Cerebellar cortex (tissue), 1 donor: ENCODE results near the gene FMN1.

Experiments
- DNase-seq: peaks from one replicate; pipeline ENCODE4 v3.0.0-alpha.2; 2015; ENCODE audit warnings: low spot score

The FMN1 gene

DNA sequence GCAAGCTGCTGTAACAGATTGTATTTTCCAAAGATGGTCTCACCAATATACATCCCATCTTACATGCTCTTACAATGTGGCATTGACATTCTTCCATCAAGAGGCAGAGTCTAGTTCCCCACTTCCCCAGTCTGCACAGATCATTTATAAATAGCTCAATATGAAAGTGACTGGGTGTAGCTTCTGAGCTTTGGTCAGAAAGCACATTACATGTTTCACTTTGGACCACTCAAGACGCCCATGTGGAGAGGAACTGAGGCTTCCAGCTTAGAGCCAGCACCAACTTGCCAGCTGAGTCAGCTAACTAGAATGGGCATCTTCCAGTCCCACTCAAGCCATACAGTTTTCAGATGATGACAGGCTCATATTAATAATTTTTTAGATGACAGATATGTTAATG, 431.2 kb downstream of the FMN1 start:
- DNase-seq: no peak

DNA sequence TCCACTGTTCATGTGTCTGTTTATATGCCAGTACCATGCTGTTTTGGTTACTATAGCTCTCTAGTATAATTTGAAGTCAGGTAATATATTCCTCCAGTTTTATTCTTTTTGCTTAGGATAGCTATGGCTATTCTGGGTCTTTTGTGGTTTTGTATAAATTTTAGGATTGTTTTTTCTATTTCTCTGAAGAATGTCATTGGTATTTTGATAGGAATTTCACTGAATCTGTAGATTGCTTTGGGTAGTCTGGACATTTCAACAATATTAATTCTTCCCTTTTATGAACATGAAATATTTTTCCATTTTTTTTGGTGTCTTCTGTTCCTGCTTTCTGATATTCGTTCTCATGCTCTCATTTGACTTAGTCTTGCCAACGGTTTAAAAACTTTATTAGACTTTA, 437.1 kb downstream of the FMN1 start:
- DNase-seq: no peak

GRCh38 chr15:32750979-32751378, 443.5 kb downstream of the FMN1 start:
- DNase-seq: no peak

GRCh38 chr15:32747921-32748342, 446.6 kb downstream of the FMN1 start:
- no peak for DNase-seq

- no peak for DNase-seq
These were observed 448.2 kb downstream of the FMN1 start for GRCh38 chr15:32746116-32746857.

DNA sequence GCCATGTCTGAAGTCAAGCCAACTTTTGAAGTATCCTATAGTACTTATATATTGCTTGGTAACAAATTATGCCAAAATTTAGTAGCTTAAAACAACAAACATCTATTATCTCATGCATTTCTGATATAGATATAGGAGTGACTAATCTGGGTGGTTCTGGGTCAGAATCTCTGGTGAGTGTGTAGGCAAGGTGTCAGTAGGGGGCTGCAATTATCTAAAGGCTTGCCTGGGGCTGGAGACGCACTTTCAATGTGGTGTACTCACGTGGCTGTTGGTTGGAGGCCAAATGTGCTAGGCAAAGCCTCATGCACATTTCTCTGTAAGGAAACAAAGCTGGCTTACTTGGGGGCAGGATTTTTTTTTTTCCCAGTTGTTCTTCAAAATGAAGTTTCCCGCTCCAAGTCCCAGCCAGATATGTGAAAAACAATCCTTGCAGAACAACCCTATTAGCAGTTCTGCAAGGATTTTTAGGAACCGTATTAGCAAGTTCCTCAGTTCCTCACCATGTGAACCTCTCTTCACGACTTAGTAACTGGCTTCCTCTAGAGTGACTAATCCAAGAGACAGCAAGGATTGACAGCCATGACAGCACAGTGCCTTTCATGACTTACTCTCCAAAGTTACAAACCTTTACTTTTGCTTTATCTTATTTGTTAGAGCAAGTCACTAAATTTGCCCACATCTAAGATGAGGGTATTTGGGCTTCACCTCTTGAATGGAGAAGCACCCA, 450.9 kb downstream of the FMN1 start:
- DNase-seq: no peak

DNA sequence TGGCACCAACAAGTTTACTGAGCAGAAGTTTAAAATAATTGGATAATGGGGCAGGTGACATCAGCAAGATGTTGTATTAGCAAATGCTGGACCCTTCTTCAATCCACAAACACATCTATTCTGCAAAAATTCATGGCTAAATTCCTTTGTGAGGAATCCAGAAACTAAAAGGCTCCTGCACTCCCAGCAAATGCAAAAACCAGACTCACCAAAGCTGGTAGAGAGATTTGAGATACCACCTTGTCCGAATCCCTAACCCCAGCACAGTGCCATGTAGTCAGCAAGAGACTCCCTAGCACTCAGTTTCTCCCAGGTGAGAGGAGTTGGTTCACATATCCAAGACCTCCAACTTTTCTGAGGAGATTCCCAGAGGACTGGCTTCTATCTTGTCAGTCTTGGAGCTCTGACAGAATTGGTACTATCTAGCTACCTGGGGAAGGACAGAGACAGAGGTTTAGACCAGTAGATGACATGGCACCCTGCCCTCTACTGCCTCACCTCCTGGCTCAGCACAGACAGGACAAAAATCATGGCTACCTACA, 454.9 kb downstream of the FMN1 start:
- no peak for DNase-seq

DNA sequence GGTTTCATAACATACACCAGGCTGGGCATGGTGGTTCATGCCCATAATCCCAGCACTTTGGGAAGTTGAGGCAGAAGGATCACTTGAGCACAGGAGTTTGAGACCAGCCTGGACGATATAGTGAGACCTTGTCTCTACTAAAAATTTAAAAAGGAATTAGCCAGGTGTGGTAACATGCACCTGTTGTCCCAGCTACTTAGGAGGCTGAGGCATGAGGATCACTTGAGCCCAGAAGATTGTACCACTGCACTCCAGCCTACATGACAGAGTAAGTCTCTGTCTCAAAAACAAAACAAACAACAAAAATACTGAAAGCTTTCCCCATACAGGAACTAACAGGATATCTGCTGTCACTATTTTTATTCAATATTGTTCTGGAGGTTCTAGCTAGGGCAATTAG, 455.8 kb downstream of the FMN1 start:
- DNase-seq: no peak

DNA sequence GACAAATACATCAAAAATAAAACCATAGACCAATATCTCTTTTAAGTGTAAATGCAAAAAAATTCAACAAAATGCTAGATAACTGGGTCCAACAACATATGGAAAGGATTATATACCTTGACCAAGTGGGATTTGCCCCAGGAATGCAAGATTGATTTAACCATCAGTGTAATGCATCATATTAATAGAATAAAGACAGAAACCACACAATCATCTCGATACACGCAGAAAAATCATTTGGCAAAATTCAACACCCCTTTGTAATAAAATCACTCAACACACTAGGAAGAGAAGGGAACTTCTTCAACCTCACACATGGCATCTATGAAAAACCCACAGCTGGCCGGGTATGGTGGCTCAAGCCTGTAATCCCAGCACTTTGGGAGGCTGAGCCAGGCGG, 457.2 kb downstream of the FMN1 start:
- DNase-seq: no peak

DNA sequence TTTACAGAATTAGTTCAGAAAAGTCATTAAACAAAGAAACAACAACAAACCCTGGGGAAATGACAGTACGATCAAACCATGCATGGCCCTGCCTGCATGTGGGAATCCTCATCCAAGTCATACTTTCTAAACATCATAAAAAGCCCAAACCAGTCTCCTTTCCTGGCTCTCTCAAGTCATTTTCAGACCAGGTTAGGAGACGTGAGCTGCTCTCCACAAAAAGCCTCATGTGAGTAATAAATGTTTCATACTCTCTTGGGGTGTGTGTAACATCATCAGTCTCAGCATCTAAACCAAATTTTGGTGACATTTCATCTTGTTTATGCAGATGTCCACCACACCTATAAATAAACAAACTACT, 457.8 kb downstream of the FMN1 start:
- DNase-seq: no peak

DNA sequence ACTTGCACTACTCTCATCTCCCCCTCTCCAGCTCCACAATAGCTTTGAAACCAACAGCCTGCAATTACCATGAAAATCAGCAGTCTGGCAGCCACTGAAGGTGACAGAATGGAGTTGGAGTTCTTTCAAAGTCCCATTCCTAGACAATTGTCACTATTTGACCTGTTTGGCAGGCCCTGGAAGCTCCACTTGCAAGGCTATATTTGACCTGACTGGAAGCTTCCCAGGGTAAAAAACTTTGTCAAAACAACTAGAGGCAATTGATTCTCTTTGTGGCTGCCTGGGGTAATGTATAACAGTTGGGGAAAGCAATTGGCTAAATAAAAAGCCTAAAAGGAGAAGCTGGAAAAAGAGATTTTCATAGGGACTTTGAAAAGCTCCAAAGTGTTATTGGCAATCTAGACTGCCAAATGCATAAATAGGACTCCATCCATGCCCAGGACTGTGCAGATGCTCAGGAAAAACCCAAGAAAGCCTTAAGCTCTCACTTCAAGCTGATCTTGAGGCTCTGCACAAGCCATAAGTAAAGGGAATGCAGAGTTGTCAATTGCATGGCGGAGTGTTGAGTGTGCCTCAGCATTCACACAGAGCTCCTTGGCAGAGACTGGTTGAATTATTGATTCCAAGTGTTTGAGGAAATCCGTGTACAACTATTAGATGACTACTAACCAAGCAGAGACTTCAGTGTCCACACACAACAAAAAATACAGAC, 458.4 kb downstream of the FMN1 start:
- no peak for DNase-seq

DNA sequence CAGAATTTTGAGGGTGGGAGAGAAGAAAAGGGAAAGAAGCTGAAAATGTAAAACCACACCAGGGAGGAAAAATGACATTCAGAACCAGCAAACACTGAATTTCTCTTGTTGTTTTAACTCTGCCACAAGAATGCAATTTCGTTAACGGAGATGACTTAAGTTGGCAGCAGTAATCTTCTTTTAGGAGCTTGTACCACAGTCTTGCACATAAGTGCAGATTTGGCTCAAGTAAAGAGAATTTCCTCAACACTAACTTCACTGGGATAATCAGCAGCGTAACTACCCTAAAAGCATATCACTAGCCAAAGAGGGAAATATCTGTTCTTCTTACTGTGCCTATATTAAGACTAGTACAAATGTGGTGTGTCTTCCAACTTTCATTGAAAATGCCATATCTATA, 461.2 kb downstream of the FMN1 start:
- DNase-seq: no peak

DNA sequence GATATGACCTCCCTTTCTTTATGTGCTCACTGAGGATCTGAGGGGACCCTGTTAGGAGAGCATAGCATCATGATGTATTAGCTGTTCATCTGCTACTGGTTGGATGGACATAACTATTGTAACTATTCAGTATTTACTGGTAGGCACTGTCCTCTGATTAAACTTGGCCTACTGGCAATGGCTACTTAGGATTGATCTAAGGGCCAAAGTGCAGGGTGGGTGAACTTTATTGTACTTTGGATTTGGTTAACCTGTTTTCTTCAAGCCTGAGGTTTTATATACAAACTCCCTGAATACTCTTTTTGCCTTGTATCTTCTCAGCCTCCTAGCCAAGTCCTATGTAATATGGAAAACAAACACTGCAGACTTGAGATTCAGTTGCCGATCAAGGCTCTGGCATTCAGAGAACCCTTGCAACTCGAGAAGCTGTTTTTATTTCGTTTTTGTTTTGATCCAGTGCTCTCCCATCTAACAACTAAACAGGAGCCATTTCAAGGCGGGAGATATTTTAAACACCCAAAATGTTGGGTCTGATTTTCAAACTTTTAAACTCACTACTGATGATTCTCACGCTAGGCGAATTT, 461.8 kb downstream of the FMN1 start:
- no peak for DNase-seq

GRCh38 chr15:32730677-32731654, 463.5 kb downstream of the FMN1 start:
- no peak for DNase-seq

DNA sequence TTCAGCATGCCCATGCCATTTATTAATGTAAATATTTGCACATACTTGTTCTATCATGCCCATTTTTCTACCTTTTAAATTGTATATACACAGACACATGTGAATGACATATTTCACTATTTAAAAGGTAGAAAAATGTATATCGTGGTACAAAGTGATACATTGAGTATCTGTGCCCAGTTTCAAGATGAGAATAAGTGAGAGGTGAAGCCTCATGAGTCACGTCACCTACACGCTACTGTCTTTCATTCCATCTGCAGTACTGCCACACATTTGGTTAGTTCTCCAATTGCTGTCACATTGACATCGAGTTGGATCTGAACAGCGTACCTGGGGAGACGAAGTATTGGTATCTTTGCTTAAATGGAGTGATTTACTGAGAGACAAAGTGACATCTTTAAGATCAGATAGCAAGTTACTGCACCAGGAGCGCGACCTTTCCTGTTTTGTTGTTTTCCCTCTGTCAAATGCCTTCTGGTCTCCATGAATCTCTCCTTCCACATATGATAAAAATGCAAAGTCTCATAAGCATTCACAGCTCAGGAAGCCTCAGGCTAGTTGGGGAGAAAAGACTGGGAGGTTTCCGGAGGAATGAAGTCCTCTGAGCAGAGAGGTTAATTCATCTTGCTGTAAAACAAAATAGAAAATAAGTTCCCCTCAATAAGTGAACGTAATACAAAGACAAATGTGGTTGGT, 464.7 kb downstream of the FMN1 start:
- no peak for DNase-seq

- DNase-seq: no peak
These were observed 471.2 kb downstream of the FMN1 start for GRCh38 chr15:32723171-32723948.

DNA sequence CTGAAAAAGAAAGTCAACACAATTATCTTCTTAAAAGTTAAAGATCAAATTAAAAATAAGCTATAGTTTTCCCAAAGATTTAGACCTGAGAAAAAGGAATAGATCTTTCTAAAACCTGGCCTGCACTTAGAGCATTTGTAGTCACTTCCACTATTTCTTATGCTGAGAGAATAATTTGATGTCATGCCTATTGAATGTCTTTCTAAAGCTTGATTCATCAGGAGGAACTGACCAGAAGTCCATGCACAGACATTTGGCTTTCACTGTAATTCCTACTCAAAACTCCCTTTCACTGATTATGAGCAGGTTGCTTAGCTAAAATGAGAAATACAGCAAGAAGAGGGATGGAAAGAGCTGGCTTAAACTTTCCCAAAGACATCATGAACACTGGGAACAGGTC, 472.4 kb downstream of the FMN1 start:
- DNase-seq: no peak

DNA sequence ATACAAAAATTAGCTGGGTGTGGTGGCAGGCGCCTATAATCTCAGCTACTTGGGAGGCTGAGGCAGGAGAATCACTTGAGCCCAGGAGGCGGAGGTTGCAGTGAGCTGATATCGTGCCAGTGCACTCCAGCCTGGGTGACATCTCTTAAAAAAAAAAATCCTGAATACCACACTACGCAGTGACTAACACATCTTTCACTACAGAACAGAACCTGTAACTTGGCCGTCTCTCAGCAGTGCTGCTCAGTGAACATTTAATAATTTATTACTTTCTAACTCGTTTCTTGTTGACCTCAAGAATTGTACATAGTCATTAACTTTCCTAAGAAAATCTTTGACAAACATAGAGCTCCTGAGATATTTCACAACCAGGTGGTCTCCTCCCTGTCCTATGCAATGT, 472.9 kb downstream of the FMN1 start:
- no peak for DNase-seq

- no peak for DNase-seq
These were observed 475.4 kb downstream of the FMN1 start for GRCh38 chr15:32718821-32719716.
